GM19023 (cell line): ENCODE measurements around the gene SARS1.
"Not testable (repeated sequence)": the region's sequence is repeated elsewhere in the genome, so short reads cannot be mapped to it uniquely, and the experiment has no call there.

Experiments used
- ATAC-seq: cut with Tn5 transposase; IDR thresholded peaks from one replicate; pipeline ENCODE4 v1.9.1; 2021; ENCODE audit warnings: mild to moderate bottlenecking, moderate library complexity; ENCODE audit not compliant: unreplicated experiment

The SARS1 gene

DNA sequence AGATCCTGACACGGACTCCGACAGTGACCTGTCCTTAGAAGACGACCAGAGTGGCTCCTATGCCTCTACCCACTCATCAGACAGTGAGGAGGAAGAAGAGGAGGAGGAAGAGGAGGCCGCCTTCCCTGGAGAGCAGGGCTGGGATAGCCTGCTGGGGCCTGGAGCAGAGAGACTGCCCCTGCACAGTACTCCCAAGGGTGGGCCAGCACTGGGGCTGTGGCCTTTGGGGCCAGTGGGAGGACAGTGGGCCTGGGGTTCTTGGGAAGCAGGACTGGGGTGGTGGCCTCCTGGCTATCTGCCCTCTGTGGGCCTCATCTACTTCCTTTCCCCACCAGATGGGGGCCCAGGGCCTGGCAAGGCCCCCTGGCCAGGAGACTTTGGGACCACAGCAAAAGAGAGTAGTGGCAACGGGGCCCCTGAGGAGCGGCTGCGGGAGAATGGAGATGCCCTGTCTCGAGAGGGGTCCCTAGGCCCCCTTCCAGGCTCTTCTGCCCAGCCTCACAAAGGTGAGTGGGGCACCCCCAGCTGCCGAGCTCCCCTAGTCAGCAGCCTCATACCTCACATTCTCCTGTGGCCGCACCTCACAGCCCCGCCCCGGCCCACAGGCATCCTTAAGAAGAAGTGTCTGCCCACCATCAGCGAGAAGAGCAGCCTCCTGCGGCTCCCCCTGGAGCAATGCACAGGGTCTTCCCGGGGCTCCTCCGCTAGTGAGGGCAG lies 59.3 kb downstream of the SARS1 start:
- ATAC-seq: no peak

- no peak for ATAC-seq
These were observed 60.0 kb downstream of the SARS1 start for GRCh38 chr1:109273570-109274288.

DNA sequence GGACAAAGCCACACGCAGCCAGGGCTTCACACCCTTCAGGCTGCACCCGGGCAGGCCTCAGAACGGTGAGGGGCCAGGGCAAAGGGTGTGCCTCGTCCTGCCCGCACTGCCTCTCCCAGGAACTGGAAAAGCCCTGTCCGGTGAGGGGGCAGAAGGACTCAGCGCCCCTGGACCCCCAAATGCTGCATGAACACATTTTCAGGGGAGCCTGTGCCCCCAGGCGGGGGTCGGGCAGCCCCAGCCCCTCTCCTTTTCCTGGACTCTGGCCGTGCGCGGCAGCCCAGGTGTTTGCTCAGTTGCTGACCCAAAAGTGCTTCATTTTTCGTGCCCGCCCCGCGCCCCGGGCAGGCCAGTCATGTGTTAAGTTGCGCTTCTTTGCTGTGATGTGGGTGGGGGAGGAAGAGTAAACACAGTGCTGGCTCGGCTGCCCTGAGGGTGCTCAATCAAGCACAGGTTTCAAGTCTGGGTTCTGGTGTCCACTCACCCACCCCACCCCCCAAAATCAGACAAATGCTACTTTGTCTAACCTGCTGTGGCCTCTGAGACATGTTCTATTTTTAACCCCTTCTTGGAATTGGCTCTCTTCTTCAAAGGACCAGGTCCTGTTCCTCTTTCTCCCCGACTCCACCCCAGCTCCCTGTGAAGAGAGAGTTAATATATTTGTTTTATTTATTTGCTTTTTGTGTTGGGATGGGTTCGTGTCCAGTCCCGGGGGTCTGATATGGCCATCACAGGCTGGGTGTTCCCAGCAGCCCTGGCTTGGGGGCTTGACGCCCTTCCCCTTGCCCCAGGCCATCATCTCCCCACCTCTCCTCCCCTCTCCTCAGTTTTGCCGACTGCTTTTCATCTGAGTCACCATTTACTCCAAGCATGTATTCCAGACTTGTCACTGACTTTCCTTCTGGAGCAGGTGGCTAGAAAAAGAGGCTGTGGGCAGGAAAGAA lies 61.1 kb downstream of the SARS1 start:
- ATAC-seq: no peak

- no peak for ATAC-seq
These were observed 62.1 kb downstream of the SARS1 start for GRCh38 chr1:109275706-109276345.

DNA sequence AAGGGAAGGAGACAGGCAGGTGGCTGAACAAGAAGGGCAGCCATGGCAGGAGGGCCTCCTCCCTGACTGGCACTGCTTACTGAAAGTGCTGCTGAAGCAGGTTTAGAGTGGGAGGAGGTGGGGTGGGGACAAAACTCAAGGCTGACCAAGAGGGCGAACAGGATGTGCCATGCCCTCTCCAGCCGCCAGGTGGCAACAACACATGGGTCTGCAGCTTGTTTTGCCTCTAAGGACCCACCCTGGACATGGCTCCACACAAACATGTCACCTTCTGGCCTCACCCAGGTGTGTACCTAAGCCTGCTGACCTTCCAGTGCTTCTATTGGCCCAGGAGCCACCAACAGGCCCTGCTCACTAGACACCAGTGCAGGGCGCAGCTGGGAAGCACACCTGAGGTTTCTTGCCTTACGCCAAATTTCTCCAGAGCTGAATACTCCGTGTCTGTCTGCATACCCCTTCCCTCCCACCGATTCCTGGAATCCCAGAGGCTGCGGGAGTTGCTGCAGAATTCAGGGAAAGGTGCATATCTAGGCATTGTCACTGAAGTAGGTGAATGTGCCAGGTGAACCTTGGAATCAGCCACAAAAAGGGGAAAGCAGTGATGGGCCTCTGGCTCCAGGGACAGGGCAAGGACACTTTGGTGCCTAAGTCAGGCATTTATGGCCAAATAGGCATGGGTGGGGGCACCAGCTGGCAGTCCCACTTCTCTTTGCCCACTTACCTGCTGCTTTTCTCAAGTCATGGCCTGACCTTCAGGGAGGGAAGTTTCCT lies 63.9 kb downstream of the SARS1 start:
- peak; percentile 79 for ATAC-seq

- ATAC-seq: no peak
These were observed 66.0 kb downstream of the SARS1 start for GRCh38 chr1:109279615-109280278.

DNA sequence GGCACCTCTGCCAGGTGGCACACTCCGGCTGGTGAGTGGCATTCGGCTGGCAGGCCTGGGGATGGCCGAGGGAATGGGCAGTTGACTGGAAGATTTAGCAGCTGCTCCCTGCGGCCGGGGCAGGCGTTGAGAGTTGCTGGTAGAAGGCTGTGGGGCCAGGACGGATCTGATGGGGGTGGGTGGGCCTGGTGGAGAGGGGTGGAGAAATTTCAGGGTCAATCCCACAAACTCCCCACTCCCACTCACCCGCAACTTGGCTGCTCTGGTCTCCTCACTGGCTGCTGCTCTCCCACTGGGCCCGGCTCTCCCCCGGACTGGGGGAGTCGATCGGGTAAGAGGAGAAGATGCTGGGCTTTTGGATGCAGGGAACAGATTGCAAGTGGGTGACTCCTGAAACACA lies 67.1 kb downstream of the SARS1 start:
- ATAC-seq: no peak

DNA sequence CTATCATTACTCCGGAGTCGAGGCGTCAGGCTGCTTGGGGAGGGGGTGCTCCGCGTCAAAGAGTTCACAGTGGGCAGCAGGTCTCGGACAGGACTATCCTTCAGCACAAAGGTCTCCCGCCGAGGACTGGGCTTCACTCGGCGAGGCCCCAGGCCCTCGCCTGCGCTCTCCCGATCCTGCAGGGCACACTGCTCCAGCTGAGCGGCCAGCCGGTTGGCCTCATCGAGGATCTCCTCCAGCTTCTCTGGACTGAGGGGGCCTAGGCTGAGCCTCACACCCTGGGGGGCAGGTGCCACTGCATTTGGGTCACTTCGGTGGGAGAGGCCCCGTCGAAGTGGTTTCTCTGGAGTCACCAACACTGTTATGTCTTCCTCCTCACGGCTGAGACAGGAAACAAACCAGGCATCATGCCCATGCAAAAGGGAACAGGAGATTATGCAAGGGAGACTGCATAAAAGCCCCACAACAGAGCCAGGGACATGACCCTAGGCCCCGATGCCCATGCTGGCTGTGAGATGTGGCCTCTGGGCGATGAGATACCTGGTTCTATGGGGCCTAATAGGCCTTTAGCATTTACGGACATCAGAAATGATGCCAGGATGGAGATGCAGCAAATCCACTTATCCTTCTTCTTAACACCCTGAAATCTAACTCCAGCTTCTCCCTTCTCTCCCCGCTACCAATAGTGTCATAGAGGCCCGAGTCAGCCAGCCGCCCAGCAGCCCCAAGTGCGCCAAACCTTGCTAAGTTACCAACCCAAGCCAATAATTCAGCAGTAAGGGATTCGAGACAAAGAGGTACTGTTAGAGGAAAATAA lies 68.2 kb downstream of the SARS1 start:
- ATAC-seq: no peak

GRCh38 chr1:109282497-109282951 lies 68.8 kb downstream of the SARS1 start:
- no peak for ATAC-seq

DNA sequence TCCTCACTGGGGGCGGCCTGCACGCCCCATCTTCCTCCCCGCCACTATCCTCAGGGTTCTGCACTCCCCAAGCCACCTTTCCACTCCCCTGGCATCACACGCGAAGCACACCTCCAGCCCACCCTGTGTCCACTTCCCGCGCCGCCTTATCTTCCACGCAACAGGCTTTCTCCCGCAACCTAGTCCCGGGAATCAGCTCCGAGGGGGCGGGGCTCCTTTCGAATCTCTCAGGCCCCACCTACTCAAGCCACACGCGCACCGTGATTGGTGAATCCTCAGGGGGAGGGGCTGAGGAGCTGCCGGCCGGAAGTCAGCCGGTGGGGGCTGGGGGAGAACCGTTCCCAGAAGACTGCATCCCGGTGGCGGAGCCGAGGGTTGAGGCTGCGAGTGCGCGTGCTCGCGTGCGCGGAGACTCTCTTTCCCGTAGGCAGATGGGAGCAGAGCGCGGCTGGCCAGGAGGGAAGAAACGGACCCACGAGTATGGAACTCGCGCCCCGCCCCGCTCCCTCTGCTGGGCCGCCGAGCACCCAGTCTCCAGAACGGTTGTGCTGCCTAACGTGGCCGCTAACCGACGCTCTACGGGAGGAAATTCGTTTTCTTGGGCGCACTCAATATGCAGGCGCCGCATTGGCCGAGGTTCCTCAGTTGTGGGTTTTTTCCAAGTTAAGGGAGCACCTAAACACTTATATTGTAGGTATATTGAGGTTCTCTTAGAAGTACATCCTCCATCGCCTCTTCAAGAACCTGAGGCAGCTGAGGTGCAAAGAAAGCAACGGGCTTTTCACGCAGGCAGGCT lies 69.4 kb downstream of the SARS1 start, which contains the start of gene PSRC1:
TSS of gene PSRC1 (minus strand) at position 194 of the 796 bp plus-strand sequence.
- ATAC-seq: peak; percentile 98

GRCh38 chr1:109283748-109284600 lies 70.3 kb downstream of the SARS1 start:
- ATAC-seq: peak; percentile 12

DNA sequence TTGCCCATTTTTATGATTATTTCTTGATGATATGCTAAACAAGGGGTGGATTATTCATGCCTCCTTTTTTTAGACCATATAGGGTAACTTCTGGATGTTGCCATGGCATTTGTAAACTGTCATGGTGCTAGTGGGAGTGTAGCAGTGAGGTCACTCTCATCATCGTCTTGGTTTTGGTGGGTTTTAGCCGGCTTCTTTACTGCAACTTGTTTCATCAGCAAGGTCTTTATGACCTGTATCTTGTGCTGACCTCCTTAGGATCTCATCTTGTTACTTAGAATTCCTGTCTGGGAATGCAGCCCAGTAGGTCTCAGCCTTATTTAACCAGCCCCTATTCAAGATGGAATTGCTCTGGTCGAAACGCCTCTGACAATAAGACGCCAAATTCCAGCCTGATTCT lies 73.0 kb downstream of the SARS1 start:
- ATAC-seq: not testable (repeated sequence)
